Measurements from ENCODE around the gene RAB3D. TPM values are rescaled to one million over a fixed set of nuclear protein-coding genes. Genes with fewer than 3 reads are reported as not detected.
"Not testable (repeated sequence)": the region's sequence is repeated elsewhere in the genome, so short reads cannot be mapped to it uniquely, and the experiment has no call there.

The RAB3D gene
- total and polyA plus RNA-seq, 9 donors: 4.1 to 10.7 (median 6.2) TPM

- H3K9me3 ChIP-seq (replicated peaks; ENCODE audit: control insufficient read depth, low read depth, low read length); DNase-seq; H3K27ac ChIP-seq (ENCODE audit: low read length); H3K36me3 ChIP-seq (ENCODE audit: control insufficient read depth, insufficient read depth, low read length); H3K4me3 ChIP-seq (ENCODE audit: low read length): not testable (repeated sequence)
- 83% methylated on average over 9 of the region's 14 CpGs for WGBS (ENCODE audit: insufficient coverage)
- peaks cover 31% of the 10 kb centered on the region for H3K27me3 ChIP-seq (ENCODE audit: control insufficient read depth, insufficient read depth, low read length)
- H3K4me1 ChIP-seq (ENCODE audit: control insufficient read depth, insufficient read depth, low read length): peaks cover 44% of the 10 kb centered on the region
Measured at GRCh38 chr19:11379269-11379845, 39.9 kb upstream of the RAB3D start.

- Histone ChIP-seq H3K4me3 (ENCODE audit: low read length) (no peak overlapping the region), H3K27me3 (ENCODE audit: control insufficient read depth, insufficient read depth, low read length) (peaks cover 23% of the 10 kb centered on the region), H3K27ac (ENCODE audit: low read length) (no peak overlapping the region), H3K36me3 (ENCODE audit: control insufficient read depth, insufficient read depth, low read length) (peaks cover 6% of the 10 kb centered on the region), H3K4me1 (ENCODE audit: control insufficient read depth, insufficient read depth, low read length) (peaks cover 42% of the 10 kb centered on the region), H3K9me3 (replicated peaks; ENCODE audit: control insufficient read depth, low read depth, low read length) (no peaks in the 10 kb centered on the region)
- no peak for DNase-seq
- 23% methylated on average over 6 of the region's 8 CpGs for whole genome bisulfite sequencing (ENCODE audit: insufficient coverage)
Measured at GRCh38 chr19:11378319-11379189, 39.1 kb upstream of the RAB3D start.

- DNase-seq: no peak
- WGBS (ENCODE audit: insufficient coverage): 97% methylated on average over 2 of the region's 3 CpGs
- H3K27me3 ChIP-seq (ENCODE audit: control insufficient read depth, insufficient read depth, low read length): peaks cover 15% of the 10 kb centered on the region
- no peak overlapping the region for H3K4me3 ChIP-seq (ENCODE audit: low read length)
- no peak overlapping the region for H3K27ac ChIP-seq (ENCODE audit: low read length)
- peaks cover 34% of the 10 kb centered on the region for H3K4me1 ChIP-seq (ENCODE audit: control insufficient read depth, insufficient read depth, low read length)
- peaks cover 6% of the 10 kb centered on the region for H3K36me3 ChIP-seq (ENCODE audit: control insufficient read depth, insufficient read depth, low read length)
- H3K9me3 ChIP-seq (replicated peaks; ENCODE audit: control insufficient read depth, low read depth, low read length): no peaks in the 10 kb centered on the region
Measured at GRCh38 chr19:11377756-11378155, 38.3 kb upstream of the RAB3D start.

- Histone ChIP-seq H3K27me3 (ENCODE audit: control insufficient read depth, insufficient read depth, low read length) (peaks cover 10% of the 10 kb centered on the region), H3K27ac (ENCODE audit: low read length) (peak overlapping the region; percentile 13)
- peak; percentile 56 for DNase-seq
Measured at GRCh38 chr19:11377237-11377636, 37.8 kb upstream of the RAB3D start.

GRCh38 chr19:11375143-11375948, 35.9 kb upstream of the RAB3D start:
- H3K36me3 ChIP-seq (ENCODE audit: control insufficient read depth, insufficient read depth, low read length): peaks cover 6% of the 10 kb centered on the region
- WGBS (ENCODE audit: insufficient coverage): 18% methylated on average over 20 of the region's 27 CpGs
- H3K4me1 ChIP-seq (ENCODE audit: control insufficient read depth, insufficient read depth, low read length): peaks cover 19% of the 10 kb centered on the region
- H3K27me3 ChIP-seq (ENCODE audit: control insufficient read depth, insufficient read depth, low read length): no peaks in the 10 kb centered on the region
- H3K4me3 ChIP-seq (ENCODE audit: low read length): peak overlapping the region; percentile 86
- no peaks in the 10 kb centered on the region for H3K9me3 ChIP-seq (replicated peaks; ENCODE audit: control insufficient read depth, low read depth, low read length)
- no peak for DNase-seq
- peak overlapping the region; percentile 94 for H3K27ac ChIP-seq (ENCODE audit: low read length)

More at GRCh38 chr19:11377237-11377636, 37.8 kb upstream of the RAB3D start:
- Histone ChIP-seq H3K36me3 (ENCODE audit: control insufficient read depth, insufficient read depth, low read length) (peaks cover 6% of the 10 kb centered on the region), H3K4me1 (ENCODE audit: control insufficient read depth, insufficient read depth, low read length) (peaks cover 32% of the 10 kb centered on the region), H3K4me3 (ENCODE audit: low read length) (no peak overlapping the region), H3K9me3 (replicated peaks; ENCODE audit: control insufficient read depth, low read depth, low read length) (no peaks in the 10 kb centered on the region)

- Histone ChIP-seq H3K27ac (ENCODE audit: low read length) (peak within 1 kb of the TSS; percentile 100), H3K9me3 (replicated peaks; ENCODE audit: control insufficient read depth, low read depth, low read length) (no peaks in the 10 kb centered on the region), H3K4me3 (ENCODE audit: low read length) (peak within 1 kb of the TSS; percentile 86), H3K27me3 (ENCODE audit: control insufficient read depth, insufficient read depth, low read length) (no peaks in the 10 kb centered on the region), H3K4me1 (ENCODE audit: control insufficient read depth, insufficient read depth, low read length) (peaks cover 18% of the 10 kb centered on the region), H3K36me3 (ENCODE audit: control insufficient read depth, insufficient read depth, low read length) (peaks cover 6% of the 10 kb centered on the region)
- peak; percentile 100 for DNase-seq
- under 1% methylated on average over 43 of the region's 44 CpGs for WGBS (ENCODE audit: insufficient coverage)
Measured at GRCh38 chr19:11374433-11375142, 35.1 kb upstream of the RAB3D start, which contains the start of gene SWSAP1. Gene SWSAP1, plus strand, starts transcription at chr19:11374666. Its CDS starts 15 bp downstream, at chr19:11374681.

GRCh38 chr19:11373885-11374432, 34.5 kb upstream of the RAB3D start:
- Histone ChIP-seq H3K27ac (ENCODE audit: low read length) (peak overlapping the region; percentile 100), H3K9me3 (replicated peaks; ENCODE audit: control insufficient read depth, low read depth, low read length) (no peaks in the 10 kb centered on the region), H3K27me3 (ENCODE audit: control insufficient read depth, insufficient read depth, low read length) (no peaks in the 10 kb centered on the region), H3K36me3 (ENCODE audit: control insufficient read depth, insufficient read depth, low read length) (peaks cover 6% of the 10 kb centered on the region), H3K4me3 (ENCODE audit: low read length) (peak overlapping the region; percentile 86), H3K4me1 (ENCODE audit: control insufficient read depth, insufficient read depth, low read length) (peaks cover 18% of the 10 kb centered on the region)
- no peak for DNase-seq
- WGBS (ENCODE audit: insufficient coverage): 37% methylated on average over 5 of the region's 11 CpGs

- no peaks in the 10 kb centered on the region for H3K27me3 ChIP-seq (ENCODE audit: control insufficient read depth, insufficient read depth, low read length)
- no peak overlapping the region for H3K4me3 ChIP-seq (ENCODE audit: low read length)
- H3K9me3 ChIP-seq (replicated peaks; ENCODE audit: control insufficient read depth, low read depth, low read length): no peaks in the 10 kb centered on the region
- DNase-seq: no peak
- H3K4me1 ChIP-seq (ENCODE audit: control insufficient read depth, insufficient read depth, low read length): peaks cover 18% of the 10 kb centered on the region
- 45% methylated on average over 10 of the region's 10 CpGs for WGBS (ENCODE audit: insufficient coverage)
- H3K36me3 ChIP-seq (ENCODE audit: control insufficient read depth, insufficient read depth, low read length): peaks cover 6% of the 10 kb centered on the region
- no peak overlapping the region for H3K27ac ChIP-seq (ENCODE audit: low read length)
Measured at GRCh38 chr19:11373166-11373884, 33.9 kb upstream of the RAB3D start.

- WGBS (ENCODE audit: insufficient coverage): 83% methylated on average over 2 of the region's 2 CpGs
- peaks cover 5% of the 10 kb centered on the region for H3K36me3 ChIP-seq (ENCODE audit: control insufficient read depth, insufficient read depth, low read length)
- H3K4me1 ChIP-seq (ENCODE audit: control insufficient read depth, insufficient read depth, low read length): peaks cover 13% of the 10 kb centered on the region
- no peak for DNase-seq
- H3K4me3 ChIP-seq (ENCODE audit: low read length): no peak overlapping the region
- no peaks in the 10 kb centered on the region for H3K9me3 ChIP-seq (replicated peaks; ENCODE audit: control insufficient read depth, low read depth, low read length)
- H3K27me3 ChIP-seq (ENCODE audit: control insufficient read depth, insufficient read depth, low read length): no peaks in the 10 kb centered on the region
- no peak overlapping the region for H3K27ac ChIP-seq (ENCODE audit: low read length)
Measured at GRCh38 chr19:11370744-11371143, 31.3 kb upstream of the RAB3D start.
